DOHH2 (cell line): Measurements from ENCODE around the gene KRTDAP.

Experiments used
- H3F3A ChIP-seq: fragments of 200-600 bp; sonication (generic), shearing (Covaris generic); 2 replicates; pipeline ENCODE4 v1.6.0; 2016; ENCODE audit warnings: antibody characterized with exemption, mild to moderate bottlenecking; ENCODE audit not compliant: control insufficient read depth, insufficient read depth
- H3K27ac ChIP-seq: fragments of 200-600 bp; sonication (generic); 2 replicates; pipeline ENCODE4 v1.5.1; 2014; ENCODE audit warnings: low read depth, mild to moderate bottlenecking, low read length, moderate library complexity
- H3K27me3 ChIP-seq: fragments of 200-600 bp; sonication (generic); 2 replicates; pipeline ENCODE4 v1.6.1; 2014; ENCODE audit warnings: mild to moderate bottlenecking, low read length, mixed read lengths; ENCODE audit not compliant: control insufficient read depth
- H3K36me3 ChIP-seq: fragments of 200-600 bp; sonication (generic); 2 replicates; pipeline ENCODE4 v1.6.1; 2014; ENCODE audit warnings: mild to moderate bottlenecking, low read length, moderate library complexity, mixed read lengths; ENCODE audit not compliant: control insufficient read depth
- H3K4me1 ChIP-seq: fragments of 200-600 bp; sonication (generic); 2 replicates; pipeline ENCODE4 v1.6.1; 2014; ENCODE audit warnings: mild to moderate bottlenecking, low read length, mixed read lengths; ENCODE audit not compliant: control insufficient read depth
- H3K4me2 ChIP-seq: fragments of 200-600 bp; sonication (generic); 2 replicates; pipeline ENCODE4 v1.6.0; 2014; ENCODE audit warnings: mild to moderate bottlenecking, low read length, moderate library complexity
- H3K4me3 ChIP-seq: fragments of 200-600 bp; sonication (generic); 2 replicates; pipeline ENCODE4 v1.5.1; 2014; ENCODE audit warnings: mild to moderate bottlenecking, low read length, mixed read lengths
- H3K79me2 ChIP-seq: fragments of 200-600 bp; sonication (generic); 2 replicates; pipeline ENCODE4 v1.6.1; 2014; ENCODE audit warnings: mild to moderate bottlenecking, low read length, mixed read lengths; ENCODE audit not compliant: control insufficient read depth
- H3K9me2 ChIP-seq: fragments of 200-600 bp; sonication (generic); replicated peaks from 2 replicates; pipeline ENCODE4 v1.6.1; 2014; ENCODE audit warnings: mild to moderate bottlenecking, low read length, mixed read lengths; ENCODE audit not compliant: control insufficient read depth
- H3K9me3 ChIP-seq: fragments of 200-600 bp; sonication (generic); 2 replicates; pipeline ENCODE4 v1.6.1; 2014; ENCODE audit warnings: antibody characterized with exemption, low read length, mixed read lengths; ENCODE audit not compliant: control insufficient read depth, insufficient read depth
- H4K20me1 ChIP-seq: fragments of 200-600 bp; sonication (generic); 2 replicates; pipeline ENCODE4 v1.6.0; 2014; ENCODE audit warnings: low read depth, mild to moderate bottlenecking, antibody characterized with exemption, low read length, moderate library complexity; ENCODE audit not compliant: control insufficient read depth, insufficient read depth
- EZH2phosphoT487 ChIP-seq: fragments of 200-600 bp; sonication (generic); IDR thresholded peaks from 2 replicates; pipeline ENCODE4 v1.6.1; 2017; ENCODE audit warnings: borderline replicate concordance, mild to moderate bottlenecking, antibody characterized with exemption, low read length, moderate library complexity, mixed read lengths
- TF ChIP-seq, protein P1 (sequence below): fragments of 200-600 bp; sonication (generic); IDR thresholded peaks from one replicate; pipeline ENCODE4 v1.5.1; 2014; ENCODE audit warnings: antibody characterized with exemption, mild to moderate bottlenecking, low read depth, low read length; ENCODE audit not compliant: poor library complexity, severe bottlenecking

KRTDAP gene

DNA sequence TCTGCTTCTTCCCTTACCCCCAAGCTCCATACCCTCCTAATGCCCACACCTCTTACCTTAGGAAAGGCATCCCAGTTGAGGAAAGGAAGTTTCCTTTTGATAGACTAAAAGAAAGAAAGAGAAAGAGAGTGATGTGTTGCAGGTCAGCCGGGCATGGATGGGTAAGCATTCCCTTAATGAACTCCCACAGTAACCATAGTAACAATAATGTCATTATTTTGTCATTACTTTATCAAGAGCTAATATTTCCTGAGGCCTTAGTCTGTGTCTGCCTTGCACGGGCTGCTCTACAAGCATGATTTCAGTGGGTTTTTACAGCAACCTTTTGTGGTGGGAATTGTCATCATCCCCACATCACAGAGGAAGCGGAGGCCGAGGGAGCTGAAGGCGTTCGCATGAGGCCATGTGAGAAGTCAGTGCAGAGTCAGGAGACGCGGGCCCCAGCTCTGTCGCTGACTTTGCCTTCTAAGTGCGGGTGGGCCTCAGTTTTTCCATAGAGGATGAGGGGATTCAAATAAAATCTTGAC, 2.5 kb downstream of the KRTDAP start:
- no peak for TF ChIP-seq EZH2phosphoT487
- TF ChIP-seq, protein P1, sequence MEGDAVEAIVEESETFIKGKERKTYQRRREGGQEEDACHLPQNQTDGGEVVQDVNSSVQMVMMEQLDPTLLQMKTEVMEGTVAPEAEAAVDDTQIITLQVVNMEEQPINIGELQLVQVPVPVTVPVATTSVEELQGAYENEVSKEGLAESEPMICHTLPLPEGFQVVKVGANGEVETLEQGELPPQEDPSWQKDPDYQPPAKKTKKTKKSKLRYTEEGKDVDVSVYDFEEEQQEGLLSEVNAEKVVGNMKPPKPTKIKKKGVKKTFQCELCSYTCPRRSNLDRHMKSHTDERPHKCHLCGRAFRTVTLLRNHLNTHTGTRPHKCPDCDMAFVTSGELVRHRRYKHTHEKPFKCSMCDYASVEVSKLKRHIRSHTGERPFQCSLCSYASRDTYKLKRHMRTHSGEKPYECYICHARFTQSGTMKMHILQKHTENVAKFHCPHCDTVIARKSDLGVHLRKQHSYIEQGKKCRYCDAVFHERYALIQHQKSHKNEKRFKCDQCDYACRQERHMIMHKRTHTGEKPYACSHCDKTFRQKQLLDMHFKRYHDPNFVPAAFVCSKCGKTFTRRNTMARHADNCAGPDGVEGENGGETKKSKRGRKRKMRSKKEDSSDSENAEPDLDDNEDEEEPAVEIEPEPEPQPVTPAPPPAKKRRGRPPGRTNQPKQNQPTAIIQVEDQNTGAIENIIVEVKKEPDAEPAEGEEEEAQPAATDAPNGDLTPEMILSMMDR = no peak
- Histone ChIP-seq H3K4me3 (no peak overlapping the region), H3F3A (peaks cover 5% of the 10 kb centered on the region; the same call in 1 of the 2 replicates), H3K36me3 (no peaks in the 10 kb centered on the region), H3K4me1 (peaks cover 15% of the 10 kb centered on the region), H4K20me1 (no peaks in the 10 kb centered on the region), H3K9me3 (no peaks in the 10 kb centered on the region), H3K27me3 (peaks cover 24% of the 10 kb centered on the region), H3K4me2 (no peak overlapping the region), H3K79me2 (no peaks in the 10 kb centered on the region), H3K27ac (no peak overlapping the region), H3K9me2 (no peaks in the 10 kb centered on the region)

DNA sequence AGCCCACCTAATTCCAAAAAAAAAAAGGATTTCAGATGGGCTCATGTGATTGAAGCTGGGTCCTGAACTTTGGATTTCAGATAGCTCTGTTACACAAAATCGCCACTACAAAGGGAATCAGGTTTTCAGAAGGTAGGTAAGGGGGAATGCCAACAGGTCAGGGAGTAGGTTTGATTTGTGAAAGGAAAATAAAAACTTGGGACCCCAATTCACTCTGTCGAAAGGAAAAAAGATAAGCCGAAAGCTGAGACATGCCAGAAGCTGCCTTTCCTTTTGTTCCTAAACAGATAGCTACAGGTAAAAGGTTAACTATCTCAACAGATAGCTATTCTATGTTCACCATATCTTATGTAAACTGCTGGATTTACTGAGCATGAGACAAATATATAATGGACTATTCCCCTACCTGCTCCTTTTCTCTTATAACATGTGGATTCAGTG, 4.0 kb downstream of the KRTDAP start:
- peaks cover 15% of the 10 kb centered on the region for H3K4me1 ChIP-seq
- no peak overlapping the region for H3K27ac ChIP-seq
- no peaks in the 10 kb centered on the region for H4K20me1 ChIP-seq
- H3K36me3 ChIP-seq = no peaks in the 10 kb centered on the region
- H3K4me2 ChIP-seq = no peak overlapping the region
- H3K9me2 ChIP-seq = no peaks in the 10 kb centered on the region
- TF ChIP-seq, protein P1 = no peak
- no peak for TF ChIP-seq EZH2phosphoT487
- H3K9me3 ChIP-seq = no peaks in the 10 kb centered on the region
- H3F3A ChIP-seq = peaks cover 5% of the 10 kb centered on the region; the same call in 1 of the 2 replicates
- H3K79me2 ChIP-seq = no peaks in the 10 kb centered on the region
- H3K27me3 ChIP-seq = peaks cover 14% of the 10 kb centered on the region
- no peak overlapping the region for H3K4me3 ChIP-seq

DNA sequence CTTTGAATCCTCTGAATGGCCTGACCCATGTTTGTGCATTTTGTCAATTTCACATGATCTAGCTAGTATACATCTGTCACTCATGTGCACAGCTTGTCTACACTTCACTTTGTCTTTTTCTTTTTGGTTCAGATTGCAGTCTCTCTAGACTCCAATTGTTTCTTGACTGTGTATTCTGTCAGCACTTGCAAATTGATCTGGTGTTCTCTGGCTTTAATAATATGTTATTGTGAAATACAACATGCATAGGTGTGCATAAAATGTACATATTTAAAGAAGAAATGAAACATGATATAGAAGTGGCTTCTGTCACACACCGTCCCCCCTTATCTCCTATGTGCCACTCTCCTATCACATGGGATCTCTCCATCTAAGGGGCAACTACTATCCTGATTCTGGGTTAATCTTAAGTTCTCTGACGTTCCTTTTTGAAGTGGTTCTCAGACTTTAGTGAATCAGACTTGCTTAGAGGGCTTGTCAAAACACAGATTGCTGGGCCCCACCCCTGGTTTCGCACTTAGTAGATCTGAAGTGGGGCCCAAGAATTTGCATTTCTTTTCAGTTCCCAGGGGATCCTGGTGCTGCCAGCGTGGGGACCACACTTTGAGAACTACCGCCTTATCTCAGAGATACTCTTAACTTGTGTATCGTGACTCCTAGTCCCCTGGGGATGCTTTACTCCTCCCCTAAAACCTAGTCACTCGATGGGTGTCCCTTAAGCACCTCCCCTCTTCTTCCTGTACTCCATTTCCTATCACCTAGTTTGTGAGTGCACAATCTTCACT, 5.8 kb downstream of the KRTDAP start:
- no peaks in the 10 kb centered on the region for H3K79me2 ChIP-seq
- peaks cover 15% of the 10 kb centered on the region for H3K4me1 ChIP-seq
- no peaks in the 10 kb centered on the region for H4K20me1 ChIP-seq
- TF ChIP-seq, protein P1 = no peak
- TF ChIP-seq EZH2phosphoT487 = no peak
- H3K27ac ChIP-seq = no peak overlapping the region
- no peaks in the 10 kb centered on the region for H3K9me2 ChIP-seq
- peaks cover 8% of the 10 kb centered on the region for H3K27me3 ChIP-seq
- H3K4me2 ChIP-seq = peak overlapping the region; percentile 57
- H3K36me3 ChIP-seq = no peaks in the 10 kb centered on the region
- peak overlapping the region; percentile 43 for H3K4me3 ChIP-seq
- H3F3A ChIP-seq = peaks cover 5% of the 10 kb centered on the region; the same call in 1 of the 2 replicates
- H3K9me3 ChIP-seq = no peaks in the 10 kb centered on the region
